Measurements from ENCODE around the gene DENND4C. TPM values are rescaled to one million over a fixed set of nuclear protein-coding genes. Genes with fewer than 3 reads are reported as not detected.
"Not testable (repeated sequence)": the region's sequence is repeated elsewhere in the genome, so short reads cannot be mapped to it uniquely, and the experiment has no call there.

DENND4C gene
- total and polyA plus RNA-seq, 12 donors: 5.0 to 81.6 (median 46.7) TPM

- WGBS, 4 donors: 68 to 88% (median 86%) methylated on average over 3 to 6 of the region's 6 CpGs
- no peak for TF ChIP-seq POLR2A (IDR thresholded peaks at IDR 0.05)
- TF ChIP-seq CTCF (IDR thresholded peaks at IDR 0.05): no peak
- intact Hi-C loops (cut with DNase I): loop anchor here in 1 of 2 donors (10.0 kb wide), 1 partner anchor 69 kb away; no protein-coding TSS in a partner anchor
Observed at GRCh38 chr9:19385786-19386501, 155.5 kb downstream of the DENND4C start.

GRCh38 chr9:19386502-19387044, 156.1 kb downstream of the DENND4C start:
- Histone ChIP-seq H3K36me3 (replicated peaks in 1 of 2) (no peaks in the 10 kb centered on the region), H3K4me1 (replicated peaks in 1 of 2) (peaks cover 16 to 26% of the 10 kb centered on the region in 2 donors), H3K27me3 (no peaks in the 10 kb centered on the region), H3K27ac (peak overlapping the region; percentile 31 to 75 (median 49)), H3K4me3 (no peak overlapping the region), H3K9me3 (replicated peaks in 1 of 3) (no peaks in the 10 kb centered on the region)
- intact Hi-C loops (cut with DNase I): loop anchor here in 1 of 2 donors (10.0 kb wide), 1 partner anchor 68 kb away; no protein-coding TSS in a partner anchor
- TF ChIP-seq POLR2A (IDR thresholded peaks at IDR 0.05): no peak
- TF ChIP-seq CTCF (IDR thresholded peaks at IDR 0.05): no peak
- 11 to 18% (median 14%) methylated on average over 2 of the region's 2 CpGs for WGBS, 4 donors
- DNase-seq: no peak

More at GRCh38 chr9:19385786-19386501, 155.5 kb downstream of the DENND4C start:
- no peaks in the 10 kb centered on the region for H3K36me3 ChIP-seq (replicated peaks in 1 of 2)
- H3K4me3 ChIP-seq: no peak overlapping the region
- H3K4me1 ChIP-seq (replicated peaks in 1 of 2): peaks cover 17 to 27% of the 10 kb centered on the region in 2 donors
- H3K9me3 ChIP-seq (replicated peaks in 1 of 3): no peaks in the 10 kb centered on the region
- peak overlapping the region; percentile 31 to 75 (median 49) for H3K27ac ChIP-seq
- no peak for DNase-seq
- H3K27me3 ChIP-seq: no peaks in the 10 kb centered on the region

- Histone ChIP-seq H3K36me3 (replicated peaks in 1 of 2) (no peaks in the 10 kb centered on the region), H3K4me3 (no peak overlapping the region), H3K9me3 (replicated peaks in 1 of 3) (no peaks in the 10 kb centered on the region), H3K27ac (peak overlapping the region in 1 of 5 donors; percentile 3), H3K4me1 (replicated peaks in 1 of 2) (peaks cover 16 to 26% of the 10 kb centered on the region in 2 donors), H3K27me3 (no peaks in the 10 kb centered on the region)
- intact Hi-C loops (cut with DNase I): loop anchor here in 1 of 2 donors (10.0 kb wide), 1 partner anchor 67 kb away; no protein-coding TSS in a partner anchor
- no peak for TF ChIP-seq POLR2A (IDR thresholded peaks at IDR 0.05)
- no peak for TF ChIP-seq CTCF (IDR thresholded peaks at IDR 0.05)
- no peak for DNase-seq
- 68 to 83% (median 75%) methylated on average over 2 of the region's 2 CpGs for WGBS, 4 donors
Observed at GRCh38 chr9:19387317-19387716, 156.8 kb downstream of the DENND4C start.

- H3K9me3 ChIP-seq (replicated peaks in 1 of 3); H3K27me3 ChIP-seq; H3K36me3 ChIP-seq (replicated peaks in 1 of 2); H3K4me3 ChIP-seq; H3K27ac ChIP-seq; DNase-seq: not testable (repeated sequence)
- intact Hi-C loops (cut with DNase I): loop anchor here in 1 of 2 donors (10.0 kb wide), 1 partner anchor 65 kb away; no protein-coding TSS in a partner anchor
- peaks cover 16 to 26% of the 10 kb centered on the region in 2 donors for H3K4me1 ChIP-seq (replicated peaks in 1 of 2)
- 92 to 96% (median 94%) methylated on average over 4 of the region's 4 CpGs for WGBS, 4 donors
Observed at GRCh38 chr9:19389539-19389938, 159.0 kb downstream of the DENND4C start.
